Thymus (tissue), 2 donors: ENCODE data around the gene MFSD11. TPM values are rescaled to one million over a fixed set of nuclear protein-coding genes. Genes with fewer than 3 reads are reported as not detected.

Source experiments
- polyA plus RNA-seq: library from polyadenylated mRNA; stranded (reverse); fragments of 200-250 nt; gene quantifications from one replicate; pipeline ENCODE4 v1.2.3, GENCODE V29; 2013
- total RNA-seq: library from RNA; stranded (reverse); fragments of 120-200 nt; gene quantifications from one replicate; pipeline ENCODE4 v1.2.4, GENCODE V29; 2013
- donor health status: healthy.

MFSD11 gene
- total and polyA plus RNA-seq, 2 donors: 16.8 to 17.3 TPM

Other genes starting within 250 kb of the MFSD11 start
- 5.9 TPM for gene RHBDF2, start 236.7 kb upstream of the MFSD11 start, total RNA-seq
- gene RHBDF2, start 236.7 kb upstream of the MFSD11 start, polyA plus RNA-seq: 20.6 TPM
- gene CYGB, start 200.4 kb upstream of the MFSD11 start, total RNA-seq: 1.6 TPM
- gene CYGB, start 200.4 kb upstream of the MFSD11 start, polyA plus RNA-seq: 12.1 TPM
- gene PRCD, start 198.1 kb upstream of the MFSD11 start, total RNA-seq: 0.47 TPM
- 16.8 TPM for gene PRCD, start 198.1 kb upstream of the MFSD11 start, polyA plus RNA-seq
- gene ST6GALNAC2, start 152.3 kb upstream of the MFSD11 start, total RNA-seq: 0.76 TPM
- gene ST6GALNAC2, start 152.3 kb upstream of the MFSD11 start, polyA plus RNA-seq: 4.3 TPM
- gene ST6GALNAC1, start 94.4 kb upstream of the MFSD11 start, total RNA-seq: 1.4 TPM
- 1.6 TPM for gene ST6GALNAC1, start 94.4 kb upstream of the MFSD11 start, polyA plus RNA-seq
- 24.6 TPM for gene MXRA7, start 27.2 kb upstream of the MFSD11 start, total RNA-seq
- 47.1 TPM for gene MXRA7, start 27.2 kb upstream of the MFSD11 start, polyA plus RNA-seq
- 14.4 TPM for gene JMJD6, start 11.5 kb upstream of the MFSD11 start, total RNA-seq
- 31.9 TPM for gene JMJD6, start 11.5 kb upstream of the MFSD11 start, polyA plus RNA-seq
- gene METTL23, start 11.3 kb upstream of the MFSD11 start, total RNA-seq: 38.3 TPM
- gene METTL23, start 11.3 kb upstream of the MFSD11 start, polyA plus RNA-seq: 70.1 TPM
- 245 TPM for gene SRSF2, start 788 bp upstream of the MFSD11 start, total RNA-seq
- gene SRSF2, start 788 bp upstream of the MFSD11 start, polyA plus RNA-seq: 225 TPM
- gene MGAT5B, start 130.3 kb downstream of the MFSD11 start, total RNA-seq: 0.09 TPM
- gene MGAT5B, start 130.3 kb downstream of the MFSD11 start, polyA plus RNA-seq: 1.0 TPM